Adipose tissue (tissue), 3 donors: ENCODE data around the gene PVALB. TPM values are rescaled to one million over a fixed set of nuclear protein-coding genes. Genes with fewer than 3 reads are reported as not detected.

ENCODE experiments used
- polyA plus RNA-seq, 3 donors: library from polyadenylated mRNA; stranded (reverse); fragments of 200-250 nt; gene quantifications; one replicate each; pipeline ENCODE4 v1.2.3, GENCODE V29; 2013
- donor health status: healthy with polysubstance abuse.
- donor health status: Bipolar disorder and iron deficiency.
- donor health status: healthy.

Gene PVALB
- polyA plus RNA-seq, 3 donors, result not detected

Other genes starting within 250 kb of the PVALB start
- gene CACNG2, start 113.3 kb downstream of the PVALB start, polyA plus RNA-seq, result not detected
- 10 to 100 TPM; 11.1 to 15.9 (median 15.6) TPM for gene IFT27, start 40.9 kb downstream of the PVALB start, polyA plus RNA-seq
- gene NCF4, start 44.0 kb upstream of the PVALB start, polyA plus RNA-seq, result 10 to 100 TPM in 2 of 3 donors, 1 to 10 TPM in 1; 1.9 to 43.9 (median 27.8) TPM
- gene CSF2RB, start 96.6 kb upstream of the PVALB start, polyA plus RNA-seq, result 1 to 10 TPM in 2 of 3 donors, under 1 TPM in 1; 0.89 to 8.6 (median 4.9) TPM
- gene TST, start 202.4 kb upstream of the PVALB start, polyA plus RNA-seq, result 100 to 1,000 TPM in 1 of 3 donors, 10 to 100 TPM in 2; 59.2 to 169 (median 69.3) TPM
- gene MPST, start 202.7 kb upstream of the PVALB start, polyA plus RNA-seq, result 100 to 1,000 TPM; 126 to 179 (median 131) TPM
- 10 to 100 TPM in 1 of 3 donors, 1 to 10 TPM in 2; 3.2 to 22.7 (median 8.7) TPM for gene KCTD17, start 234.7 kb upstream of the PVALB start, polyA plus RNA-seq